Spleen (tissue), 11 donors: ENCODE results near the gene DOCK1. TPM values are rescaled to one million over a fixed set of nuclear protein-coding genes. Genes with fewer than 3 reads are reported as not detected.

Experiments used
- DNase-seq: peaks from one replicate; pipeline ENCODE4 v3.0.0-alpha.2; 2020
- H3K27ac ChIP-seq, 8 donors: fragments of 200-600 bp; sonication (generic) in 7 of 8; 1 replicate in 4 of 8; 2 replicates in 4 of 8; pipeline versions ENCODE4 v1.5.0 to v1.8.0; 2016 to 2021; ENCODE audit warnings: inconsistent platforms in 4 of 8, mild to moderate bottlenecking in 4 of 8, moderate library complexity in 1 of 8
- H3K27me3 ChIP-seq, 7 donors: fragments of 200-600 bp; sonication (generic) in 6 of 7; replicated peaks in 1 of 7; 1 replicate in 4 of 7; 2 replicates in 3 of 7; pipeline versions ENCODE4 v1.5.0 to v1.8.0; 2016 to 2021; ENCODE audit warnings: inconsistent platforms in 3 of 7, mild to moderate bottlenecking in 1 of 7
- H3K36me3 ChIP-seq, 6 donors: fragments of 200-600 bp; sonication (generic) in 5 of 6; 1 replicate in 4 of 6; 2 replicates in 2 of 6; pipeline versions ENCODE4 v1.5.0 to v1.8.0; 2016 to 2021; ENCODE audit warnings: inconsistent platforms in 2 of 6
- H3K4me1 ChIP-seq, 6 donors: fragments of 200-600 bp; sonication (generic) in 5 of 6; 1 replicate in 3 of 6; 2 replicates in 3 of 6; pipeline versions ENCODE4 v1.5.0 to v1.8.0; 2016 to 2021; ENCODE audit warnings: inconsistent platforms in 3 of 6
- H3K4me3 ChIP-seq, 8 donors: fragments of 200-600 bp; sonication (generic) in 7 of 8; 1 replicate in 4 of 8; 2 replicates in 4 of 8; pipeline versions ENCODE4 v1.5.0 to v1.8.0; 2016 to 2021; ENCODE audit warnings: inconsistent platforms in 4 of 8, mild to moderate bottlenecking in 4 of 8, moderate library complexity in 2 of 8
- H3K9me3 ChIP-seq, 8 donors: fragments of 200-600 bp; sonication (generic) in 7 of 8; 1 replicate in 4 of 8; 2 replicates in 4 of 8; pipeline versions ENCODE4 v1.5.0 to v1.8.0; 2016 to 2021; ENCODE audit warnings: inconsistent platforms in 4 of 8
- POLR2A ChIP-seq, 3 donors: fragments of 450-650 bp; IDR thresholded peaks; one replicate each; pipeline ENCODE4 v1.5.1; 2017; ENCODE audit warnings: antibody characterized with exemption in 3 of 3, mild to moderate bottlenecking in 1 of 3
- POLR2AphosphoS5 ChIP-seq, 3 donors: sonication (generic); formaldehyde crosslinking; IDR thresholded peaks; one replicate each; pipeline ENCODE4 v1.5.1; 2017; ENCODE audit warnings: antibody characterized with exemption in 3 of 3
- WGBS, 5 donors: extraction: QIAGEN DNeasy Blood & Tissue Kit in 3 of 5; methylation state at CpG; one replicate each; pipeline versions ENCODE4 v1.1.5 to v1.1.7; 2013 to 2018; 5-methylcytosine and 5-hydroxymethylcytosine counted together
- intact Hi-C: fragments of 100-400 bp; cut with DNase I; formaldehyde crosslinking; loops from one replicate; pipeline ENCODE4 v1.15.0; 2023; ENCODE audit warnings: low total_unique reads
- polyA plus RNA-seq, 3 donors: library from polyadenylated mRNA; stranded (reverse); fragments of 200-250 nt; gene quantifications; one replicate each; pipeline ENCODE4 v1.2.1, GENCODE V29; 2013
- total RNA-seq, 7 donors: library from RNA; depleted of rRNA in 3 of 7; stranded (reverse); fragments of >200 nt in 3 of 7; fragmentation: NEBNext Ultra II Directional in 4 of 7; extraction: Animal tissue kit (Norgen Biotek cat#: 25700) in 4 of 7; gene quantifications; one replicate each; pipeline versions ENCODE4 v1.1.0 to v1.2.1, GENCODE V29; 2016 to 2021
- TF ChIP-seq, protein P1 (sequence below), 11 experiments: fragments of 200-600 bp in 7 of 11; fragments of 450-650 bp in 4 of 11; sonication (generic) in 4 of 11; IDR thresholded peaks in 8 of 11; conservative IDR thresholded peaks in 3 of 11; 1 replicate in 7 of 11; 2 replicates in 4 of 11; pipeline versions ENCODE4 v1.4.0 to v1.8.0; 2016 to 2021; ENCODE audit warnings: antibody characterized with exemption in 11 of 11, inconsistent platforms in 4 of 11, mild to moderate bottlenecking in 1 of 11
- donor health status: healthy with polysubstance abuse.
- donor health status: DM: no; HTN: no; CAD: no; lungs with moderate emphysema.
- donor health status: DM: no; HTN: no; CAD: no.
- donor health status: Bipolar disorder and iron deficiency.
- donor health status: healthy.
- donor health status: DM: no; HTN: no; CAD: no.
- donor health status: DM: yes; HTN: yes; CAD: no.

The DOCK1 gene
- total and polyA plus RNA-seq, 10 donors: 2.2 to 40.5 (median 25.1) TPM

DNA sequence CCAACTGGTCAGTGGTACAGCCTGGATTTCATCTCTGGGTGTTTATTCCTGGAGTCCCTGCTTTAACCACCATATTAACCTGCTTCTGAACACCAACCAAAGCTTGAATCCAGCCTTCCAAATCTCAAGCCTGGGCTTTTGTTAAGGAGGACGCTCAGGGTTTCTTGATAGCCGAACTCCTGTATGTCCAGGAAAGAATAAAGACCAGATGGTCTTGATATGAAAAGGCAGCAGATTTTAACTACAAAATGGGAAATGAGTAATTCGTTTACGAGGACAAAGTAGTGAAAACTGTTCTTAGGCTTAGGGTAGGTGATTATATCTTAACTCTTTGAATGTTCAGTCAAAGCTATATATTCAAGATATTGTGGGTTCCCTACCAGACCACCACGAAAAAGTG is 420.3 kb downstream of the DOCK1 start:
- Histone ChIP-seq H3K9me3 (no peaks in the 10 kb centered on the region), H3K4me1 (no peaks in the 10 kb centered on the region), H3K27me3 (no peaks in the 10 kb centered on the region), H3K27ac (no peak overlapping the region), H3K36me3 (no peaks in the 10 kb centered on the region), H3K4me3 (no peak overlapping the region)
- TF ChIP-seq POLR2AphosphoS5 (IDR thresholded peaks at IDR 0.05) (no peak), POLR2A (IDR thresholded peaks at IDR 0.05) (no peak)
- TF ChIP-seq, protein P1, sequence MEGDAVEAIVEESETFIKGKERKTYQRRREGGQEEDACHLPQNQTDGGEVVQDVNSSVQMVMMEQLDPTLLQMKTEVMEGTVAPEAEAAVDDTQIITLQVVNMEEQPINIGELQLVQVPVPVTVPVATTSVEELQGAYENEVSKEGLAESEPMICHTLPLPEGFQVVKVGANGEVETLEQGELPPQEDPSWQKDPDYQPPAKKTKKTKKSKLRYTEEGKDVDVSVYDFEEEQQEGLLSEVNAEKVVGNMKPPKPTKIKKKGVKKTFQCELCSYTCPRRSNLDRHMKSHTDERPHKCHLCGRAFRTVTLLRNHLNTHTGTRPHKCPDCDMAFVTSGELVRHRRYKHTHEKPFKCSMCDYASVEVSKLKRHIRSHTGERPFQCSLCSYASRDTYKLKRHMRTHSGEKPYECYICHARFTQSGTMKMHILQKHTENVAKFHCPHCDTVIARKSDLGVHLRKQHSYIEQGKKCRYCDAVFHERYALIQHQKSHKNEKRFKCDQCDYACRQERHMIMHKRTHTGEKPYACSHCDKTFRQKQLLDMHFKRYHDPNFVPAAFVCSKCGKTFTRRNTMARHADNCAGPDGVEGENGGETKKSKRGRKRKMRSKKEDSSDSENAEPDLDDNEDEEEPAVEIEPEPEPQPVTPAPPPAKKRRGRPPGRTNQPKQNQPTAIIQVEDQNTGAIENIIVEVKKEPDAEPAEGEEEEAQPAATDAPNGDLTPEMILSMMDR (IDR thresholded peaks at IDR 0.05 in 8 of 11, conservative IDR thresholded peaks at IDR 0.05 in 3 of 11): no peak
- WGBS, 5 donors: 75 to 88% (median 78%) methylated on average over 5 of the region's 5 CpGs
- DNase-seq: no peak
- intact Hi-C loops: no loop called here

DNA sequence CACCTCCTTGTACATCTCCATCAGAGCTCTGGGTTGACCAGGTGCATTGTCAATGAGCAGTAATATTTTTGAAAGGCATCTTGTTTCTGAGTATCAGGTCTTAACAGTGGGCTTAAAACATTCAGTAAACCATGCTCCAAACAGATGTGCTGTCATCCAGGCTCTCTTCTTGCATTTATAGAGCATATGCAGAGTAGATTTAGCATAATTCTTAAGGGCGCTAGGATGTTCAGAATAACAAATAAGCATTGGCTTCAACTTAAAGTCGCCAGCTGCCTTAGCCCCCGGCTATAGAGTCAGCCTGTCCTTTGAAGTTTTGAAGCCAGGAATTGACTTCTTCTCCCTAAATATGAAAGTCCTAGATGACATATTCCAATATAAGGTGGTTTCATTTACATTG is 421.7 kb downstream of the DOCK1 start:
- TF ChIP-seq POLR2A (IDR thresholded peaks at IDR 0.05) (no peak), POLR2AphosphoS5 (IDR thresholded peaks at IDR 0.05) (no peak)
- TF ChIP-seq, protein P1 (IDR thresholded peaks at IDR 0.05 in 8 of 11, conservative IDR thresholded peaks at IDR 0.05 in 3 of 11): no peak
- H3K4me3 ChIP-seq: no peak overlapping the region
- H3K4me1 ChIP-seq: no peaks in the 10 kb centered on the region
- no peak for DNase-seq
- H3K9me3 ChIP-seq: no peaks in the 10 kb centered on the region
- no peak overlapping the region for H3K27ac ChIP-seq
- no peaks in the 10 kb centered on the region for H3K36me3 ChIP-seq
- 80 to 96% (median 93%) methylated on average over 3 of the region's 3 CpGs for WGBS, 5 donors
- intact Hi-C loops: no loop called here
- H3K27me3 ChIP-seq: no peaks in the 10 kb centered on the region

DNA sequence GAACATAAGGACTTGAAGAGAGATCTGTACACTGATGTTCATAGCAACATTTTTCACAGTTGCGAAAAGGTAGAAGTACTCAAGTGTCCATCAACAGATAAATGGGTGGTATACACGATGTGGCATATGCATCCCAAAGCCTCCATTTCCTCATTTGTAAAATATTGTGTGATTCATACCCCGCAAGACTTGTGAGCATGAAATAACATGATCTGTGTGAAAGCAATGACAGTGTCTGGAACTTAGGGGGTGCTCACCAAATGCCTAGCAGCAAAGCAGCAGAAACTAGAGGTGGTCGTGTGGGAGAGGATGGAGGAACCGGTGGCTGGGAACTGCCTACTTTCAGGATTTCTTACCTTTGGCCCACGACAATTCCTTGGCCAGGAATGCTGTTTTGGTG is 426.5 kb downstream of the DOCK1 start:
- 76 to 95% (median 83%) methylated on average over 6 of the region's 6 CpGs for WGBS, 5 donors
- Histone ChIP-seq H3K27ac (no peak overlapping the region), H3K4me1 (no peaks in the 10 kb centered on the region), H3K36me3 (no peaks in the 10 kb centered on the region), H3K27me3 (no peaks in the 10 kb centered on the region), H3K9me3 (no peaks in the 10 kb centered on the region), H3K4me3 (no peak overlapping the region)
- TF ChIP-seq, protein P1 (IDR thresholded peaks at IDR 0.05 in 8 of 11, conservative IDR thresholded peaks at IDR 0.05 in 3 of 11): no peak
- TF ChIP-seq POLR2AphosphoS5 (IDR thresholded peaks at IDR 0.05) (no peak), POLR2A (IDR thresholded peaks at IDR 0.05) (no peak)
- intact Hi-C loops: no loop called here
- no peak for DNase-seq

DNA sequence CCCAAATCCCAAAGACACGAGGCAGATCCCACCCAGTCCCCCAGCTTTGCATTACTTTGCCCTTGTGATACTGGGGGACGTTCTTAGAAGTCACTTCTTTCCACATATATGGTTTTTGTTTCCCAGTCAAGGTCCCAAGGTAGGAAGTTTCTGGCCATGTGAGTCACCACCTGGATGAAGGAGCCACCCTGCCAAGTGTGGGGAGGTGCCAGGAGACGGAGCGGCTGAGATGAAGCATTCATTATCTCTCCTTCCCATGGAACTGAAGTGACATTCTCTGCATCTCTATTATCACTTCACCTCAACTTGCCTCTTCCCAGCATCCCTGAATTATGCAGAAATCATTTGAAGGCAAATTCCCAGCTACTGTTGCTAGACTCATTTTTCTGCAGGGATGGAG is 427.4 kb downstream of the DOCK1 start:
- no peak overlapping the region for H3K27ac ChIP-seq
- TF ChIP-seq POLR2AphosphoS5 (IDR thresholded peaks at IDR 0.05): no peak
- TF ChIP-seq POLR2A (IDR thresholded peaks at IDR 0.05): no peak
- TF ChIP-seq, protein P1 (IDR thresholded peaks at IDR 0.05 in 8 of 11, conservative IDR thresholded peaks at IDR 0.05 in 3 of 11): no peak

More for the DNA sequence above, 427.4 kb downstream of the DOCK1 start:
- intact Hi-C loops: no loop called here
- no peak for DNase-seq
- WGBS, 5 donors: 79 to 89% (median 82%) methylated on average over 4 of the region's 4 CpGs
- Histone ChIP-seq H3K4me1 (no peaks in the 10 kb centered on the region), H3K27me3 (no peaks in the 10 kb centered on the region), H3K36me3 (no peaks in the 10 kb centered on the region), H3K4me3 (no peak overlapping the region), H3K9me3 (no peaks in the 10 kb centered on the region)
